Body of pancreas (tissue), 4 donors: ENCODE data around the gene PTEN.

Experiments
- CTCF ChIP-seq, 7 experiments: fragments of 450-650 bp in 4 of 7; fragments of 200-600 bp in 3 of 7; sonication (generic) in 3 of 7; IDR thresholded peaks; one replicate each; pipeline ENCODE4 v1.5.1; 2016 to 2019; ENCODE audit warnings: antibody characterized with exemption in 7 of 7
- POLR2A ChIP-seq, 3 donors: fragments of 450-650 bp; IDR thresholded peaks; one replicate each; pipeline ENCODE4 v1.6.1; 2016; ENCODE audit warnings: antibody characterized with exemption in 3 of 3, mild to moderate bottlenecking in 2 of 3

GRCh38 chr10:87956055-87956454 lies 92.6 kb downstream of the PTEN start:
- TF ChIP-seq CTCF (IDR thresholded peaks at IDR 0.05) = no peak
- no peak for TF ChIP-seq POLR2A (IDR thresholded peaks at IDR 0.05)
